H1 (cell line): ENCODE results near the gene RPGRIP1. TPM values are rescaled to one million over a fixed set of nuclear protein-coding genes. Genes with fewer than 3 reads are reported as not detected.

Experiments used
- CTCF ChIA-PET: fragments of 300-600 bp; sonication (Branson Sonifier 250); formaldehyde crosslinking; loops from one replicate; lab custom pipeline; 2021; ENCODE audit not compliant: partially characterized antibody; lab: Charles Lee
- POLR2A ChIA-PET: fragments of 300-600 bp; sonication (Branson Sonifier 250); formaldehyde crosslinking; loops from one replicate; lab custom pipeline; 2021; ENCODE audit warnings: inconsistent platforms; ENCODE audit not compliant: partially characterized antibody; lab: Charles Lee
- DNase-seq, 2 experiments: peaks; one replicate each; pipeline versions ENCODE4 v3.0.0 to v3.0.0-alpha.2; 2010 to 2022; ENCODE audit warnings: low spot score in 2 of 2, low read depth in 1 of 2, mixed read lengths in 1 of 2
- FAIRE-seq: peaks from 2 replicates; lab custom pipeline; 2011; peaks lifted over from hg19 to GRCh38; lab: Jason Lieb, UNC
- H2AFZ ChIP-seq: 2 replicates; pipeline ENCODE4 v1.8.1; 2012; ENCODE audit warnings: low read length, inconsistent platforms
- H2AK5ac ChIP-seq: 2 replicates; pipeline ENCODE4 v1.6.1; 2013; ENCODE audit warnings: low read depth, low read length
- H2BK120ac ChIP-seq: replicated peaks from 2 replicates; pipeline ENCODE3; 2013; ENCODE audit warnings: low read depth, low read length, inconsistent platforms
- H2BK12ac ChIP-seq: 2 replicates; pipeline ENCODE4 v1.6.1; 2013; ENCODE audit warnings: low read depth, low read length
- H2BK15ac ChIP-seq: 2 replicates; pipeline ENCODE4 v1.6.1; 2013; ENCODE audit warnings: low read length
- H2BK20ac ChIP-seq: 2 replicates; pipeline ENCODE4 v1.6.1; 2013; ENCODE audit warnings: low read length
- H2BK5ac ChIP-seq: 2 replicates; pipeline ENCODE4 v1.6.1; 2013; ENCODE audit warnings: low read depth, low read length
- H3K14ac ChIP-seq: 2 replicates; pipeline ENCODE4 v1.6.1; 2013; ENCODE audit warnings: inconsistent platforms; ENCODE audit not compliant: insufficient read length
- H3K18ac ChIP-seq: 2 replicates; pipeline ENCODE4 v1.6.1; 2013; ENCODE audit warnings: low read length; ENCODE audit errors: extremely low read depth
- H3K23ac ChIP-seq: 2 replicates; pipeline ENCODE4 v1.6.1; 2013; ENCODE audit warnings: inconsistent platforms; ENCODE audit not compliant: insufficient read length
- H3K23me2 ChIP-seq: 2 replicates; pipeline ENCODE4 v1.6.1; 2013; ENCODE audit warnings: low read depth, low read length
- H3K27ac ChIP-seq: 2 replicates; pipeline ENCODE4 v1.6.1; 2011; ENCODE audit warnings: low read depth, low read length, inconsistent platforms
- H3K27me3 ChIP-seq, 4 experiments: replicated peaks in 1 of 4; 1 replicate in 1 of 4; 2 replicates in 3 of 4; pipeline versions ENCODE4 v1.6.1 to v1.8.1; 2011 to 2013; ENCODE audit warnings: low read length in 3 of 4, mild to moderate bottlenecking in 3 of 4, inconsistent platforms in 2 of 4, mixed read lengths in 2 of 4, moderate library complexity in 1 of 4; ENCODE audit not compliant: control insufficient read depth in 3 of 4, insufficient read depth in 3 of 4; ENCODE audit errors: extremely low read depth in 1 of 4
- H3K36me3 ChIP-seq, 4 experiments: 2 replicates each; pipeline versions ENCODE4 v1.6.1 to v1.8.1; 2011 to 2013; ENCODE audit warnings: mild to moderate bottlenecking in 4 of 4, low read length in 3 of 4, moderate library complexity in 2 of 4, control low read depth in 1 of 4, inconsistent platforms in 1 of 4; ENCODE audit not compliant: insufficient read depth in 4 of 4, control insufficient read depth in 2 of 4
- H3K4ac ChIP-seq: replicated peaks from 2 replicates; pipeline ENCODE3; 2013; ENCODE audit warnings: low read length, low read depth, mixed read lengths, inconsistent platforms; ENCODE audit not compliant: insufficient read length
- H3K4me1 ChIP-seq, 4 experiments: replicated peaks in 1 of 4; 1 replicate in 1 of 4; 2 replicates in 3 of 4; pipeline versions ENCODE4 v1.6.1 to v1.8.1; 2011 to 2013; ENCODE audit warnings: low read length in 3 of 4, inconsistent platforms in 2 of 4, mixed read lengths in 1 of 4; ENCODE audit not compliant: insufficient read depth in 4 of 4, control insufficient read depth in 3 of 4
- H3K4me2 ChIP-seq, 2 experiments: 2 replicates each; pipeline versions ENCODE4 v1.6.1 to v1.8.1; 2011 to 2013; ENCODE audit warnings: low read depth in 2 of 2, low read length in 2 of 2, control low read depth in 1 of 2, inconsistent platforms in 1 of 2, mild to moderate bottlenecking in 1 of 2; ENCODE audit not compliant: insufficient read depth in 1 of 2
- H3K4me3 ChIP-seq, 4 experiments: fragments of 200-600, 300-600 bp in 1 of 4; sonication (generic), shearing (Covaris generic), sonication (Bioruptor Twin) in 1 of 4; 2 replicates each; pipeline versions ENCODE4 v1.5.1 to v1.8.1; 2011 to 2016; ENCODE audit warnings: low read length in 4 of 4, low read depth in 3 of 4, control low read depth in 2 of 4, inconsistent platforms in 2 of 4, mild to moderate bottlenecking in 2 of 4, mixed read lengths in 1 of 4, moderate library complexity in 1 of 4; ENCODE audit not compliant: insufficient read depth in 2 of 4; ENCODE audit errors: extremely low read depth in 1 of 4
- H3K56ac ChIP-seq: replicated peaks from 2 replicates; pipeline ENCODE3; 2013; ENCODE audit warnings: low read depth, mild to moderate bottlenecking, mixed read lengths, low read length, inconsistent platforms; ENCODE audit not compliant: insufficient read length
- H3K79me1 ChIP-seq: 2 replicates; pipeline ENCODE4 v1.6.1; 2013; ENCODE audit warnings: low read depth, low read length, control low read depth
- H3K79me2 ChIP-seq, 2 experiments: 2 replicates each; pipeline versions ENCODE4 v1.6.1 to v1.8.1; 2012 to 2013; ENCODE audit warnings: low read length in 2 of 2, mild to moderate bottlenecking in 2 of 2, inconsistent platforms in 1 of 2; ENCODE audit not compliant: insufficient read depth in 2 of 2, control insufficient read depth in 1 of 2
- H3K9ac ChIP-seq, 4 experiments: replicated peaks in 1 of 4; 1 replicate in 1 of 4; 2 replicates in 3 of 4; pipeline versions ENCODE4 v1.6.1 to v1.8.1; 2011 to 2013; ENCODE audit warnings: low read depth in 3 of 4, low read length in 3 of 4, control low read depth in 2 of 4, mild to moderate bottlenecking in 2 of 4, moderate library complexity in 2 of 4, inconsistent platforms in 1 of 4; ENCODE audit errors: extremely low read depth in 1 of 4
- H3K9me3 ChIP-seq, 2 experiments: 2 replicates each; pipeline versions ENCODE4 v1.6.1 to v1.8.1; 2012 to 2013; ENCODE audit warnings: mild to moderate bottlenecking in 2 of 2, moderate library complexity in 2 of 2, control low read depth in 1 of 2, inconsistent platforms in 1 of 2, low read depth in 1 of 2, low read length in 1 of 2, mixed read lengths in 1 of 2; ENCODE audit not compliant: insufficient read depth in 2 of 2
- H4K20me1 ChIP-seq, 2 experiments: replicated peaks in 1 of 2; 2 replicates each; pipeline versions ENCODE3 to v1.8.1; 2011 to 2013; ENCODE audit warnings: inconsistent platforms in 2 of 2, low read length in 2 of 2, mild to moderate bottlenecking in 1 of 2; ENCODE audit not compliant: insufficient read depth in 2 of 2, control insufficient read depth in 1 of 2
- H4K5ac ChIP-seq: 2 replicates; pipeline ENCODE4 v1.6.1; 2013; ENCODE audit warnings: low read length, low read depth, mixed read lengths, inconsistent platforms; ENCODE audit not compliant: insufficient read length
- H4K8ac ChIP-seq: 2 replicates; pipeline ENCODE4 v1.8.0; 2013; ENCODE audit warnings: mild to moderate bottlenecking, moderate library complexity, low read length, inconsistent platforms; ENCODE audit not compliant: insufficient read depth; ENCODE audit errors: extremely low read depth
- H4K91ac ChIP-seq: replicated peaks from 2 replicates; pipeline ENCODE3; 2013; ENCODE audit warnings: low read length, mixed read lengths, inconsistent platforms; ENCODE audit not compliant: insufficient read length
- CHD2 ChIP-seq: IDR thresholded peaks from 2 replicates; pipeline ENCODE4 v1.6.1; 2012; ENCODE audit warnings: low read length, improper control_type of control experiment
- JUN ChIP-seq: IDR thresholded peaks from 2 replicates; pipeline ENCODE4 v1.6.1; 2011; ENCODE audit warnings: low read depth, mild to moderate bottlenecking, improper control_type of control experiment, low read length
- KDM4A ChIP-seq: IDR thresholded peaks from one replicate; pipeline ENCODE4 v1.7.1; 2012; ENCODE audit warnings: low read depth, mild to moderate bottlenecking, moderate library complexity, low read length, inconsistent platforms; ENCODE audit not compliant: severe bottlenecking
- SRF ChIP-seq: IDR thresholded peaks from 2 replicates; pipeline ENCODE4 v1.6.1; 2011; ENCODE audit warnings: mild to moderate bottlenecking, low read depth, low read length, moderate library complexity
- WGBS, 2 experiments: shearing (Covaris generic) in 1 of 2; methylation state at CpG; one replicate each; pipeline versions ENCODE4 v1.1.6 to v1.1.7; 2013 to 2015; ENCODE audit warnings: low lambda C conversion rate in 2 of 2, mixed read lengths in 2 of 2, inconsistent platforms in 1 of 2, low coverage in 1 of 2, missing lambda C conversion rate in 1 of 2; ENCODE audit not compliant: insufficient replicate concordance in 2 of 2, insufficient coverage in 1 of 2, insufficient read length in 1 of 2; ENCODE audit errors: extremely low coverage in 1 of 2, missing lambda C conversion rate in 1 of 2; 5-methylcytosine and 5-hydroxymethylcytosine counted together
- polyA plus RNA-seq, 7 experiments: library from polyadenylated mRNA; depleted of rRNA in 3 of 7; stranded (reverse) in 5 of 7; unstranded in 2 of 7; fragments of >200 nt in 5 of 7; fragments of 200-250 nt in 2 of 7; gene quantifications; 1 replicate in 5 of 7; 2 replicates in 1 of 7; 4 replicates in 1 of 7; pipeline versions ENCODE4 v1.2.1 to v1.2.3, GENCODE V29; 2011 to 2013; ENCODE audit warnings: missing spikeins in 2 of 7, mixed read lengths in 2 of 7
- total RNA-seq: library from RNA; stranded (reverse); fragmentation: NEBNext Ultra II Directional; extraction: Animal tissue kit (Norgen Biotek cat#: 25700); gene quantifications from 2 replicates; pipeline ENCODE4 v1.2.1, GENCODE V29; 2021
- TF ChIP-seq, protein P1 (sequence below): IDR thresholded peaks from 2 replicates; pipeline ENCODE4 v1.6.1; 2012; ENCODE audit warnings: low read length, inconsistent platforms

Gene RPGRIP1
- total and polyA plus RNA-seq, 2 of the 8 experiments (the other 6 are each of a cell fraction or from before 2014, with no cell fraction given): 0.36 to 0.65 TPM

DNA sequence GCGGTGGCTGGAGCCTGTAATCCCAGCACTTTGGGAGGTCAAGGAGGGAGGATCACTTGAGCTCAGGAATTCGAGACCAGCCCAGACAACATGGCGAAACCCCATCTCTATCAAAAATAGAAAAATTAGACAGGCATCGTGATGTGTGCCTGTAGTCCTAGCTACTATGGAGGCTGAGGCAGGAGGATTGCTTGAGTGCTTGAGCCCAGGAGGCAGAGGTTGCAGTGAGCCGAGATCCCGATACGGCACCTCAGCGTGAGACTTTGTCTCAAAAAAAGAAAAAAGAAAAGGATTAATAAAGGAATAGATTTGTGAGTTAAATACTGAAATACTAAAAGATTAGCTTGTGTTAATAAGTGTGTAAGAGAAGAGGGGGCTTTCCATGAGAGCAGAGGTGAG lies 29.4 kb downstream of the RPGRIP1 start:
- Histone ChIP-seq H4K5ac (peak overlapping the region; percentile 72), H3K56ac (no peak overlapping the region), H2BK20ac (peak overlapping the region; percentile 51; the same call in 1 of the 2 replicates), H3K79me2 (no peaks in the 10 kb centered on the region), H3K27ac (peak overlapping the region; percentile 77), H3K79me1 (no peaks in the 10 kb centered on the region), H4K20me1 (no peaks in the 10 kb centered on the region), H2AFZ (no peak overlapping the region), H3K9ac (peak overlapping the region in 3 of 4 experiments; percentile 35 to 73 (median 68); a peak in 6 of 7 replicates), H3K23me2 (peaks cover 2% of the 10 kb centered on the region), H2BK5ac (peak overlapping the region; percentile 98), H2BK12ac (peak overlapping the region; percentile 100), H3K4ac (peak overlapping the region; percentile 87), H2AK5ac (peak overlapping the region; percentile 100), H4K91ac (peak overlapping the region; percentile 98), H3K9me3 (no peaks in the 10 kb centered on the region), H2BK120ac (peak overlapping the region; percentile 97), H4K8ac (peak overlapping the region; percentile 93; the same call in 1 of the 2 replicates), H3K27me3 (no peaks in the 10 kb centered on the region), H3K36me3 (no peaks in the 10 kb centered on the region), H2BK15ac (peak overlapping the region; percentile 48; the same call in 1 of the 2 replicates), H3K23ac (no peak overlapping the region), H3K14ac (no peak overlapping the region), H3K4me3 (peak overlapping the region in 2 of 4 experiments; percentile 1 to 49; a peak in 2 of 8 replicates), H3K4me2 (peak overlapping the region; percentile 57 to 70), H3K18ac (peak overlapping the region; percentile 97), H3K4me1 (peaks cover 2 to 9% (median 4%) of the 10 kb centered on the region in 4 experiments; a peak in 4 of 7 replicates)
- ChIA-PET POLR2A (interaction anchor here (0.7 to 5.6 kb wide), 28 partner anchors 8 to 225 kb away, joined by 3 to 44 read pairs (median 4); partner anchors contain the start of genes HNRNPC and SALL2), CTCF (interaction anchor here (3.2 kb wide), 1 partner anchor 11 kb away, joined by 10 read pairs; no protein-coding TSS in a partner anchor)
- DNase-seq (peak in 1 of 2 experiments; percentile 49), FAIRE-seq (no peak)
- WGBS, 2 experiments: 65% methylated on average over 8 of the region's 8 CpGs; no CpG with 5 or more reads in 1 of the 2 experiments
- no peak for TF ChIP-seq SRF
- TF ChIP-seq KDM4A: no peak
- TF ChIP-seq JUN: no peak
- TF ChIP-seq, protein P1, sequence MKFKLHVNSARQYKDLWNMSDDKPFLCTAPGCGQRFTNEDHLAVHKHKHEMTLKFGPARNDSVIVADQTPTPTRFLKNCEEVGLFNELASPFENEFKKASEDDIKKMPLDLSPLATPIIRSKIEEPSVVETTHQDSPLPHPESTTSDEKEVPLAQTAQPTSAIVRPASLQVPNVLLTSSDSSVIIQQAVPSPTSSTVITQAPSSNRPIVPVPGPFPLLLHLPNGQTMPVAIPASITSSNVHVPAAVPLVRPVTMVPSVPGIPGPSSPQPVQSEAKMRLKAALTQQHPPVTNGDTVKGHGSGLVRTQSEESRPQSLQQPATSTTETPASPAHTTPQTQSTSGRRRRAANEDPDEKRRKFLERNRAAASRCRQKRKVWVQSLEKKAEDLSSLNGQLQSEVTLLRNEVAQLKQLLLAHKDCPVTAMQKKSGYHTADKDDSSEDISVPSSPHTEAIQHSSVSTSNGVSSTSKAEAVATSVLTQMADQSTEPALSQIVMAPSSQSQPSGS: no peak
- TF ChIP-seq CHD2: no peak
